GM21786 (cell line): ENCODE results near the gene TBX10.

ENCODE experiments used
- ATAC-seq: cut with Tn5 transposase; IDR thresholded peaks from one replicate; pipeline ENCODE4 v1.9.1; 2021; ENCODE audit not compliant: unreplicated experiment

The TBX10 gene

DNA sequence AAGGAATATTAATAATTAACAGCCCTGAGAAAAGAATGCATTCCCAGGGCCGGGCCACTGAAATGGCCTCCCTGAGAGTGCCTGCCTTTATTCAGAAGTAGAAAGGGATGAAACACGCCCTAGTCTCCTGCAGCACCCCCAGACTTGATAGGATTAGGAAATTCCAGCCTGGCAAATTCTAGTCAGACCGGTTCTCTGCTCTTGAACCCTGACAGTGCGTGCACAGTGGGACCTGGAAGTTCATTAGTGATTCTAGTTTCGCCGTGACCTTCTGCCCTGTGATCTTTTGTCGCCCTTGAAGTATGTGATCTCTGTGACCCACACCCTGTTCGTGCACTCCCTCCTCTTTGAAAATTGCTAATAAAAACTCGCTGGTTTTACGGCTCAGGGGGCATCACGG lies 58.1 kb downstream of the TBX10 start:
- no peak for ATAC-seq
